ENCODE results near the gene PACRG. TPM values are rescaled to one million over a fixed set of nuclear protein-coding genes. Genes with fewer than 3 reads are reported as not detected.

Gene PACRG
- total and polyA plus RNA-seq, 10 of the 15 experiments (the other 5 are each of a cell fraction or from before 2014, with no cell fraction given): not detected

DNA sequence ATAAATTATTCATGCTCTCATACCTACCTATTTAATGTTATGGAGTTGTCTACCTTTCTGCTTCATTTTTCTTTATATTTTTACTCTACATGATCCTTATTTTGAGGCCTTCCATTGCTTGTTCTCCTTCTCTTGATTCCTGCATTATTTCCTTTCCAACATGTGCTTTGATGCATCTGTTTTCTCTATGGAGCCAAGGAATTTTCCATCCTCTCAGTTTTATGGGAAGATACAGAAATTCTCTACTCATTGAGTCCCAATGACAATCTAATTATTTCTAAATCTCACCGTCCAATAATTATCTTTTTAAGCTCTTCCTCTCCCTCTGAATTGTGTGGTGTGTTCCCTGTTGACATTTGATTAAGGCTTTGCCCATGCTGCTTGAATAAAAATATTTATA is 136.0 kb downstream of the PACRG start (continued):
- TF ChIP-seq ZBTB11 (CRISPR knock-in tag; IDR thresholded peaks at IDR 0.05): no peak
- no peak for TF ChIP-seq KDM1A (IDR thresholded peaks at IDR 0.05; ENCODE audit: borderline replicate concordance)
- TF ChIP-seq MAX (IDR thresholded peaks at IDR 0.05; ENCODE audit: low read depth, low read length): no peak

DNA sequence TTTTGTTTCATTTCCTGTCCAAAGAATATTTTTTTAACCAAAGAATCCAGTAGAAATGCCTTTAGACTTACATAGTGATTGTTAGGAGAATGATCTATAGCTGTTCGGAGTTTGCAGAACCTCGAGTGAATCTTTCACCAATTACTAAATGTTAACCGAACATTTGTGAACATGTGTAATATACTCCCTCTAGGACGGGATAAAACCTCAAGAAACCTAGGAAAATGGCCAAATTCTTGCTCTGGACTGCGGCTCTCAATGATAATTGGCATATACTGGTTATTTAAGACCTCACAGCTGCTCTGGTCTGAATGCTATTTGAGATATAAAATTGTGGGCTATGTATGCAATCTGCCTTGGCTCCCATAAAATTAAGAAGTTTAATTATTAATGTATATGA is 137.1 kb downstream of the PACRG start:
- Histone ChIP-seq H3K9ac (ENCODE audit: control insufficient read depth, insufficient read depth, low read length) (no peak overlapping the region), H2AFZ (ENCODE audit: control insufficient read depth, low read depth, low read length) (no peak overlapping the region), H3K27me3 (replicated peaks in 1 of 2; ENCODE audit: control insufficient read depth in 2 of 2, insufficient read depth in 2 of 2, low read length in 1 of 2) (no peaks in the 10 kb centered on the region), H3K4me3 (no peak overlapping the region), H4K20me1 (ENCODE audit: control insufficient read depth, insufficient read depth) (no peaks in the 10 kb centered on the region), H3K4me1 (ENCODE audit: control insufficient read depth, insufficient read depth, low read length) (no peaks in the 10 kb centered on the region), H3K4me2 (ENCODE audit: control insufficient read depth, insufficient read depth) (no peak overlapping the region), H3K9me3 (replicated peaks; ENCODE audit: control insufficient read depth, insufficient read depth, low read length) (no peaks in the 10 kb centered on the region), H3K36me3 (ENCODE audit: control insufficient read depth in 2 of 2, insufficient read depth in 2 of 2, low read length in 1 of 2) (no peaks in the 10 kb centered on the region), H3K79me2 (ENCODE audit: control insufficient read depth, insufficient read depth, low read length) (no peaks in the 10 kb centered on the region), H3K27ac (ENCODE audit: control insufficient read depth, insufficient read depth) (no peak overlapping the region)
- 28% methylated on average over 5 of the region's 5 CpGs for WGBS (ENCODE audit: insufficient coverage, insufficient replicate concordance, low lambda C conversion rate, missing lambda C conversion rate)
- POLR2A ChIA-PET: no interaction called here
- CTCF ChIA-PET: no interaction called here
- in situ Hi-C loops (cut with MboI): no loop called here
- FAIRE-seq: no peak
- SMC1A ChIA-PET (ENCODE audit: uncharacterized antibody, unreplicated experiment): no interaction called here
- RAD21 ChIA-PET (ENCODE audit: unreplicated experiment): no interaction called here
- no peak for ATAC-seq
- intact Hi-C loops (cut with micrococcal nuclease; ENCODE audit: unreplicated experiment): no loop called here
- no peak for DNase-seq (ENCODE audit: low read depth, low spot score)
- BruUV-seq (replicated peaks): no TSS peak
- TF ChIP-seq EED (IDR thresholded peaks at IDR 0.05; ENCODE audit: low read depth): no peak
- TF ChIP-seq NFYA (IDR thresholded peaks at IDR 0.05; ENCODE audit: borderline replicate concordance, low read depth, low read length): no peak
- no peak for TF ChIP-seq MXI1 (IDR thresholded peaks at IDR 0.05; ENCODE audit: low read depth, low read length)
- no peak for TF ChIP-seq CHD4 (IDR thresholded peaks at IDR 0.05)
- TF ChIP-seq WRNIP1 (IDR thresholded peaks at IDR 0.05; ENCODE audit: borderline replicate concordance, low read depth, low read length): no peak
- TF ChIP-seq ESRRA (IDR thresholded peaks at IDR 0.05; ENCODE audit: low read length): no peak
- no peak for TF ChIP-seq RFX5 (IDR thresholded peaks at IDR 0.05; ENCODE audit: low read depth, low read length)
- no peak for TF ChIP-seq NBN (IDR thresholded peaks at IDR 0.05)
- no peak for TF ChIP-seq POLR2A (IDR thresholded peaks at IDR 0.05; ENCODE audit: low read depth, low read length)
- TF ChIP-seq CHD2 (IDR thresholded peaks at IDR 0.05; ENCODE audit: borderline replicate concordance, low read depth, low read length): no peak
- TF ChIP-seq FOXM1 (IDR thresholded peaks at IDR 0.05; ENCODE audit: low read depth, low read length): no peak
- TF ChIP-seq, protein P1, sequence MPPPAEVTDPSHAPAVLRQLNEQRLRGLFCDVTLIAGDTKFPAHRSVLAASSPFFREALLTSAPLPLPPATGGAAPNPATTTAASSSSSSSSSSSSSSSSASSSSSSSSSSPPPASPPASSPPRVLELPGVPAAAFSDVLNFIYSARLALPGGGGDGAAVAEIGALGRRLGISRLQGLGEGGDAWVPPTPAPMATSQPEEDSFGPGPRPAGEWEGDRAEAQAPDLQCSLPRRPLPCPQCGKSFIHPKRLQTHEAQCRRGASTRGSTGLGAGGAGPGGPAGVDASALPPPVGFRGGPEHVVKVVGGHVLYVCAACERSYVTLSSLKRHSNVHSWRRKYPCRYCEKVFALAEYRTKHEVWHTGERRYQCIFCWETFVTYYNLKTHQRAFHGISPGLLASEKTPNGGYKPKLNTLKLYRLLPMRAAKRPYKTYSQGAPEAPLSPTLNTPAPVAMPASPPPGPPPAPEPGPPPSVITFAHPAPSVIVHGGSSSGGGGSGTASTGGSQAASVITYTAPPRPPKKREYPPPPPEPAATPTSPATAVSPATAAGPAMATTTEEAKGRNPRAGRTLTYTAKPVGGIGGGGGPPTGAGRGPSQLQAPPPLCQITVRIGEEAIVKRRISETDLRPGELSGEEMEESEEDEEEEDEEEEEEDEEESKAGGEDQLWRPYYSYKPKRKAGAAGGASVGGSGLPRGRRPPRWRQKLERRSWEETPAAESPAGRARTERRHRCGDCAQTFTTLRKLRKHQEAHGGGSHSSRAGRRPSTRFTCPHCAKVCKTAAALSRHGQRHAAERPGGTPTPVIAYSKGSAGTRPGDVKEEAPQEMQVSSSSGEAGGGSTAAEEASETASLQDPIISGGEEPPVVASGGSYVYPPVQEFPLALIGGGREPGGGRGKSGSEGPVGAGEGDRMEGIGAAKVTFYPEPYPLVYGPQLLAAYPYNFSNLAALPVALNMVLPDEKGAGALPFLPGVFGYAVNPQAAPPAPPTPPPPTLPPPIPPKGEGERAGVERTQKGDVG (CRISPR knock-in tag; IDR thresholded peaks at IDR 0.05): no peak
- TF ChIP-seq IKZF2 (IDR thresholded peaks at IDR 0.05): no peak
- TF ChIP-seq POLR2AphosphoS2 (IDR thresholded peaks at IDR 0.05; ENCODE audit: low read depth, low read length): no peak
- TF ChIP-seq RAD21 (IDR thresholded peaks at IDR 0.05; ENCODE audit: insufficient read depth, low read depth, low read length): no peak
